LNCaP clone FGC (cell line): ENCODE results near the gene CDC42EP5.

Source experiments
- DNase-seq: peaks from one replicate; pipeline ENCODE4 v3.0.0-alpha.2; 2011; ENCODE audit warnings: low read depth
- H3K4me3 ChIP-seq: 2 replicates; pipeline ENCODE4 v1.5.1; 2011; ENCODE audit warnings: mild to moderate bottlenecking, low read depth, low read length, control low read depth
- CTCF ChIP-seq: IDR thresholded peaks from 2 replicates; pipeline ENCODE4 v1.5.1; 2012; ENCODE audit warnings: mild to moderate bottlenecking; ENCODE audit not compliant: control insufficient read depth, insufficient read depth; ENCODE audit errors: extremely low read depth

Gene CDC42EP5

GRCh38 chr19:54480051-54480450 lies 7.0 kb upstream of the CDC42EP5 start:
- TF ChIP-seq CTCF = no peak
- DNase-seq = no peak
- no peak overlapping the region for H3K4me3 ChIP-seq

GRCh38 chr19:54478677-54479266 lies 5.7 kb upstream of the CDC42EP5 start:
- peak; percentile 77 for TF ChIP-seq CTCF
- H3K4me3 ChIP-seq = no peak overlapping the region
- DNase-seq = no peak

- no peak overlapping the region for H3K4me3 ChIP-seq
- no peak for DNase-seq
- TF ChIP-seq CTCF = no peak
Measured at GRCh38 chr19:54477650-54478049, 4.6 kb upstream of the CDC42EP5 start.

- TF ChIP-seq CTCF = no peak
- H3K4me3 ChIP-seq = no peak overlapping the region
- DNase-seq = no peak
Measured at GRCh38 chr19:54475706-54476105, 2.6 kb upstream of the CDC42EP5 start.

- H3K4me3 ChIP-seq = no peak overlapping the region
- no peak for TF ChIP-seq CTCF
- DNase-seq = no peak
Measured at GRCh38 chr19:54473892-54474372, 836 bp upstream of the CDC42EP5 start.

- H3K4me3 ChIP-seq = no peak overlapping the region
- DNase-seq = no peak
- TF ChIP-seq CTCF = no peak
Measured at GRCh38 chr19:54470991-54471782, 1.9 kb downstream of the CDC42EP5 start.

GRCh38 chr19:54470276-54470887 lies 2.7 kb downstream of the CDC42EP5 start:
- no peak for DNase-seq
- no peak overlapping the region for H3K4me3 ChIP-seq
- TF ChIP-seq CTCF = no peak
